ENCODE results near the gene MAP3K10.

DNA sequence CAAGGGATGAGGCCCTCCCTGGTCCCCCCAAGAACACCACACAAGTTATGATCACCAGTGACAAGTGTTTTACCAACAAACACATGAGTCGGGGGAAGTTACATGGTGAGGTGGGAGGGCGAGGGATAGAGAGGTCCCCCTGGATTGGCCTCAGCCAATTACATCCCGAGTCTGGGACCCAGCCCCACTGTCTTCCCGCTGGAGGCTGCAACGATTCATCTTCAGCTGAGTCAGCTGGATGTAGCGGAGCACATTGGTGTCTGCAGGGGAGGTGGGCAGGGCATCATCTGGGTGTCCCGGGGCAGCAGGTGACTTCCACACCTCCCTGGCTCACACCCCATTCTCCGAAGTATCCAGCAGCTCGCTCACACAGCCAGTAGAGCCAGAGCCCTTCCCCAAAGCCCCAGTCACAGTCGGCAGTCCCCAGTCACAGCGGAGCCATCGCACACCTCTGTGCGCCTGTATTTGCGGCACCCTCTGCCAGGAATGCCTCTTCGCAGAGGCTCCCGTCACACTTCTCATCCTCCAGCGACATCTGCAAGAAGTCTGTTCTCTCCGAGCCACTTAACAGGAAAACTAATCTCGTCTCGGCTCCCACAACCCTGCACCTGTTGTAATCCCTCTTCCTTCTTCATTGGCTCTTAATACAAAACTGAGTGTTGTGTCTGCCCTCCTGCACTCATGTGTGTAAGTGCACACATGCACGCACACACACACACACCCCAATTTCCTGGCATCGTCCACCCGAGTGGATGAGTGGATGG, 25.0 kb downstream of the MAP3K10 start:
- TF ChIP-seq, protein P1, sequence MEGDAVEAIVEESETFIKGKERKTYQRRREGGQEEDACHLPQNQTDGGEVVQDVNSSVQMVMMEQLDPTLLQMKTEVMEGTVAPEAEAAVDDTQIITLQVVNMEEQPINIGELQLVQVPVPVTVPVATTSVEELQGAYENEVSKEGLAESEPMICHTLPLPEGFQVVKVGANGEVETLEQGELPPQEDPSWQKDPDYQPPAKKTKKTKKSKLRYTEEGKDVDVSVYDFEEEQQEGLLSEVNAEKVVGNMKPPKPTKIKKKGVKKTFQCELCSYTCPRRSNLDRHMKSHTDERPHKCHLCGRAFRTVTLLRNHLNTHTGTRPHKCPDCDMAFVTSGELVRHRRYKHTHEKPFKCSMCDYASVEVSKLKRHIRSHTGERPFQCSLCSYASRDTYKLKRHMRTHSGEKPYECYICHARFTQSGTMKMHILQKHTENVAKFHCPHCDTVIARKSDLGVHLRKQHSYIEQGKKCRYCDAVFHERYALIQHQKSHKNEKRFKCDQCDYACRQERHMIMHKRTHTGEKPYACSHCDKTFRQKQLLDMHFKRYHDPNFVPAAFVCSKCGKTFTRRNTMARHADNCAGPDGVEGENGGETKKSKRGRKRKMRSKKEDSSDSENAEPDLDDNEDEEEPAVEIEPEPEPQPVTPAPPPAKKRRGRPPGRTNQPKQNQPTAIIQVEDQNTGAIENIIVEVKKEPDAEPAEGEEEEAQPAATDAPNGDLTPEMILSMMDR (IDR thresholded peaks at IDR 0.05) = no peak
- TF ChIP-seq POLR2A (IDR thresholded peaks at IDR 0.05) = no peak
